ENCODE data around the gene TTC7B.

The TTC7B gene

DNA sequence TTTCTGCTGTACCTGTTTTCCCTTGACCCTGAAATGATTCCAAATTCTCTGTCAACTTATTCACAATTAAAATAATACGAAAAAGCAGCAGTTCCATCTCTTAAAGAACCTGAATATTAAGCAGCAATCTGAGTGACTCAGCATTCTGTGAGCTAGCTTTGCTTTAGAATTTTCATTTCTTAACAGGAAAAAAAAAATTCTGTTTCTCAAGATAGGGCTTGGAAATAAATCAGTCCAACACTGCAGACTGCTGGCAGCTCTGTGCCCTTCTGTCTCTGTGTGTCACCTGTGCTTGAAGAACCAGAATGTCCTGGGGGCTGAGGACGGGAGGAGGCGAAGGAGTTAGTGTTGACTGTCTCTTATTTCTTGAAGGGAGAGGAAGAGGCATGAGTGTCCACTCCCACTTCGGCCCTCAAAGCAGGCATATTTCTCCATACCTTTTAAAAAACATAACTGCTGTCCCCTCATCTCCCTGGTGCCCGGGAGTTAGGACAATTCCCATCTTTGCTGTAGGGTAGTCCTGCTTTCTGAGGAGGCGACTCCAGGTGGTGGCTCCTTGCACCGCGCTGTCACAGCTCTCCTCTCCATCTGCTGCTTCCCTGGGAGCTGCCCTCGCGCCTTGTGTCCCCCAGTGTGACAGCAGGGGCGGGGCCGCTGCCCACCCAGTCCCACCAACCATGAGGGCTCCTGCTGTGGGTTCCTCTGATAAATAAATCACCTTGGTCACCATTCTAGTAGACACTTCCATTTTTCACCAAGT, 216.3 kb downstream of the TTC7B start:
- H3K36me3 ChIP-seq (ENCODE audit: control insufficient read depth, insufficient read depth, low read length) = no peaks in the 10 kb centered on the region
- H3K4me1 ChIP-seq = peaks cover 16% of the 10 kb centered on the region
- peak overlapping the region; percentile 25 for H2AFZ ChIP-seq
- no peak overlapping the region for H3K27ac ChIP-seq
- TF ChIP-seq, protein P1, sequence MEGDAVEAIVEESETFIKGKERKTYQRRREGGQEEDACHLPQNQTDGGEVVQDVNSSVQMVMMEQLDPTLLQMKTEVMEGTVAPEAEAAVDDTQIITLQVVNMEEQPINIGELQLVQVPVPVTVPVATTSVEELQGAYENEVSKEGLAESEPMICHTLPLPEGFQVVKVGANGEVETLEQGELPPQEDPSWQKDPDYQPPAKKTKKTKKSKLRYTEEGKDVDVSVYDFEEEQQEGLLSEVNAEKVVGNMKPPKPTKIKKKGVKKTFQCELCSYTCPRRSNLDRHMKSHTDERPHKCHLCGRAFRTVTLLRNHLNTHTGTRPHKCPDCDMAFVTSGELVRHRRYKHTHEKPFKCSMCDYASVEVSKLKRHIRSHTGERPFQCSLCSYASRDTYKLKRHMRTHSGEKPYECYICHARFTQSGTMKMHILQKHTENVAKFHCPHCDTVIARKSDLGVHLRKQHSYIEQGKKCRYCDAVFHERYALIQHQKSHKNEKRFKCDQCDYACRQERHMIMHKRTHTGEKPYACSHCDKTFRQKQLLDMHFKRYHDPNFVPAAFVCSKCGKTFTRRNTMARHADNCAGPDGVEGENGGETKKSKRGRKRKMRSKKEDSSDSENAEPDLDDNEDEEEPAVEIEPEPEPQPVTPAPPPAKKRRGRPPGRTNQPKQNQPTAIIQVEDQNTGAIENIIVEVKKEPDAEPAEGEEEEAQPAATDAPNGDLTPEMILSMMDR (IDR thresholded peaks at IDR 0.05) = peak; percentile 56
- no peaks in the 10 kb centered on the region for H3K27me3 ChIP-seq (ENCODE audit: control insufficient read depth, insufficient read depth, low read length)
- no peak overlapping the region for H3K4me2 ChIP-seq (ENCODE audit: low read length)
- no peaks in the 10 kb centered on the region for H3K79me2 ChIP-seq
- no peak overlapping the region for H3K9ac ChIP-seq
- H3K9me3 ChIP-seq (ENCODE audit: control insufficient read depth, low read length) = no peaks in the 10 kb centered on the region
- H3K4me3 ChIP-seq (ENCODE audit: low read depth, low read length) = no peak overlapping the region

DNA sequence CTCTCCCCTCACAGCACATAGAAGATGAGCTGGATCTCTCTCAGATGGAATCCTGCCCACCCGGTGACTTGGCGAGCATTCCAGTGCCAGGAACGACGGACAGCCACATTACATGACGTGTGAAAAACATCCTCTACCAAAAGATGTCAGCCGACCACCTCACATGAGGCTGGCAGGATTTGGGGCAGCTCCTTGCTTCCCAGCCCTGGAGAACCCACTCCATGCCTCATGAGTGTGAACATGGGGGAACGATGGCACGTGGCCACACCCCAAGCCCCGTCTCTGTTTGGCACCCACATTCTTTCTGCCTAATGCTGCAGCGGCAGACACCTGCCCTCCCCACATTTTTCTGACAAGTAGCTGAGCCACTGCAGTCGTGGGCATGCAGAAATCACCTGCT, 216.9 kb downstream of the TTC7B start:
- peak overlapping the region; percentile 25 for H2AFZ ChIP-seq
- H3K36me3 ChIP-seq (ENCODE audit: control insufficient read depth, insufficient read depth, low read length) = no peaks in the 10 kb centered on the region
- H3K27ac ChIP-seq = no peak overlapping the region
- H3K9me3 ChIP-seq (ENCODE audit: control insufficient read depth, low read length) = no peaks in the 10 kb centered on the region
- TF ChIP-seq, protein P1 (IDR thresholded peaks at IDR 0.05) = no peak
- peaks cover 13% of the 10 kb centered on the region for H3K4me1 ChIP-seq
- H3K27me3 ChIP-seq (ENCODE audit: control insufficient read depth, insufficient read depth, low read length) = no peaks in the 10 kb centered on the region
- no peak overlapping the region for H3K4me2 ChIP-seq (ENCODE audit: low read length)
- no peaks in the 10 kb centered on the region for H3K79me2 ChIP-seq
- H3K9ac ChIP-seq = no peak overlapping the region
- H3K4me3 ChIP-seq (ENCODE audit: low read depth, low read length) = no peak overlapping the region

DNA sequence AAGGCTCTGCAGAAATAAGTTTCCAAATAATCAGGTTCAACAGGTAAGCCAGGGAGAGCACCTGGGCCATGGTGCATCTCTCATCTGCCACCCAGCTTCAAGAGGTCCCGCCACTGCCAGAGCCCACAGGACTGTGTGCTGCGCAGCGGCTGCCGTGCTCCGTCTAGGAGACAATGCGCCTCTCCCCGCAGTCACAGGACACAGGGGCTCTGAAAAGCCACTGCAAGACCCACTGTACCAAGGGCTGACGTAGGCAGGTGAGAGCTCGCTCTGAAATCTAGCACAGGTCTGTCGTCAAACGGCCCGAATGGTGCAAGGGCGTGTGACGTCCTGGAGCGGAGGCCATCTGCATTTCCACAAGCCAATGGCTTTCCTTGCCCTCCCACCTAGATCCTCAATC, 218.3 kb downstream of the TTC7B start:
- Histone ChIP-seq H3K27me3 (ENCODE audit: control insufficient read depth, insufficient read depth, low read length) (no peaks in the 10 kb centered on the region), H3K79me2 (no peaks in the 10 kb centered on the region), H3K36me3 (ENCODE audit: control insufficient read depth, insufficient read depth, low read length) (no peaks in the 10 kb centered on the region), H3K9me3 (ENCODE audit: control insufficient read depth, low read length) (no peaks in the 10 kb centered on the region), H3K27ac (no peak overlapping the region), H3K9ac (no peak overlapping the region), H3K4me1 (peaks cover 7% of the 10 kb centered on the region), H3K4me3 (ENCODE audit: low read depth, low read length) (no peak overlapping the region), H3K4me2 (ENCODE audit: low read length) (no peak overlapping the region), H2AFZ (no peak overlapping the region)
- TF ChIP-seq, protein P1 (IDR thresholded peaks at IDR 0.05) = no peak

DNA sequence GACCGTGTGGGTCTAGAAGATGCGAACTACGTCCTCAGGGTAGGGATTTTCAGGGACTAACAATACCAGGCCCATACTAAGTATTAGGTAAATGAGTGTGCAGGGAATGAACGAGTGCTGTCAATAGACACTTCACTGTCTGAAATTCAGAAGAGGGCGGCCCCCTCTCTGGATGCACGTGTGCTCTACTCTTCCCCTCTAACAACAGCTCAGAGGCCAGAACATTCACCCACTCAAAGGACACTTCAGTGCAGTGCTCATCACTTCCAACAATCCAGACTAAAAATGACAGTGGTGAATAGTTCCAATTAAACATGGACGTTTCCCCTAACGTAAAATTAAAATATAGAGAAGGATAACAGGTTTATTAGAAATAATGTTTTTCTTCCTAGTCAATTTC, 219.5 kb downstream of the TTC7B start:
- Histone ChIP-seq H3K4me3 (ENCODE audit: low read depth, low read length) (no peak overlapping the region), H3K36me3 (ENCODE audit: control insufficient read depth, insufficient read depth, low read length) (no peaks in the 10 kb centered on the region), H3K9me3 (ENCODE audit: control insufficient read depth, low read length) (no peaks in the 10 kb centered on the region), H3K4me2 (ENCODE audit: low read length) (no peak overlapping the region), H3K79me2 (no peaks in the 10 kb centered on the region), H3K27ac (no peak overlapping the region), H3K4me1 (peaks cover 7% of the 10 kb centered on the region), H3K9ac (no peak overlapping the region), H2AFZ (no peak overlapping the region), H3K27me3 (ENCODE audit: control insufficient read depth, insufficient read depth, low read length) (no peaks in the 10 kb centered on the region)
- TF ChIP-seq, protein P1 (IDR thresholded peaks at IDR 0.05) = no peak

Measured in parathyroid adenoma (tissue), 2 donors.